ENCODE results near the gene SERF2. TPM values are rescaled to one million over a fixed set of nuclear protein-coding genes. Genes with fewer than 3 reads are reported as not detected.

The SERF2 gene
- total RNA-seq, 2 experiments from 2014 or later, result 804 to 808 TPM

GRCh38 chr15:43775411-43775965, 16.6 kb upstream of the SERF2 start:
- H3K4me1 Mint-ChIP-seq, result peaks cover 19% of the 10 kb centered on the region

GRCh38 chr15:43776101-43776717, 15.9 kb upstream of the SERF2 start:
- peaks cover 15% of the 10 kb centered on the region for H3K36me3 Mint-ChIP-seq
- peaks cover 19% of the 10 kb centered on the region for H3K4me1 Mint-ChIP-seq
- peak overlapping the region; percentile 11 for H3K27ac Mint-ChIP-seq
- H3K9me3 Mint-ChIP-seq (ENCODE audit: low read depth), result no peaks in the 10 kb centered on the region
- DNase-seq (peak; percentile 46), ATAC-seq (peak; percentile 9)
- CTCF ChIA-PET, result interaction anchor here (0.9 to 3.8 kb wide), 12 partner anchors 7 to 400 kb away, joined by 3 to 39 read pairs (median 6); partner anchors contain the start of genes HYPK, SERF2 and SERINC4
- H3K4me3 Mint-ChIP-seq, result peak overlapping the region; percentile 81
- H3K27me3 Mint-ChIP-seq, result peaks cover 18% of the 10 kb centered on the region

More at GRCh38 chr15:43775411-43775965, 16.6 kb upstream of the SERF2 start:
- DNase-seq (no peak), ATAC-seq (no peak)
- Mint-ChIP-seq H3K27me3 (peaks cover 11% of the 10 kb centered on the region), H3K36me3 (peaks cover 21% of the 10 kb centered on the region), H3K27ac (no peak overlapping the region), H3K4me3 (no peak overlapping the region), H3K9me3 (ENCODE audit: low read depth) (no peaks in the 10 kb centered on the region)
- CTCF ChIA-PET, result interaction anchor here (2.3 to 3.8 kb wide), 2 partner anchors 10 to 15 kb away, joined by 10 to 39 read pairs; partner anchors contain the start of gene SERF2

GRCh38 chr15:43776718-43777266, 15.3 kb upstream of the SERF2 start, which contains the start of gene ELL3:
TSS of gene ELL3 (minus strand) at chr15:43776966. CDS start at chr15:43776901, 65 bp downstream.
- peaks cover 18% of the 10 kb centered on the region for H3K27me3 Mint-ChIP-seq
- H3K9me3 Mint-ChIP-seq (ENCODE audit: low read depth), result no peaks in the 10 kb centered on the region
- peaks cover 19% of the 10 kb centered on the region for H3K4me1 Mint-ChIP-seq
- DNase-seq (peak; percentile 76), ATAC-seq (peak; percentile 78)
- CTCF ChIA-PET, result interaction anchor here (0.9 to 3.8 kb wide), 14 partner anchors 8 to 405 kb away, joined by 3 to 39 read pairs (median 4); partner anchors contain the start of genes HYPK, SERF2 and SERINC4
- H3K27ac Mint-ChIP-seq, result peak within 1 kb of the TSS; percentile 80
- H3K36me3 Mint-ChIP-seq, result peaks cover 11% of the 10 kb centered on the region
- peak within 1 kb of the TSS; percentile 81 for H3K4me3 Mint-ChIP-seq

GRCh38 chr15:43777267-43777914, 14.7 kb upstream of the SERF2 start:
- Mint-ChIP-seq H3K27ac (peak overlapping the region; percentile 80), H3K9me3 (ENCODE audit: low read depth) (no peaks in the 10 kb centered on the region), H3K4me1 (peaks cover 19% of the 10 kb centered on the region)

GRCh38 chr15:43779016-43779415, 13.1 kb upstream of the SERF2 start:
- no peak overlapping the region for H3K27ac Mint-ChIP-seq
- peaks cover 1% of the 10 kb centered on the region for H3K36me3 Mint-ChIP-seq
- CTCF ChIA-PET, result no interaction called here
- peaks cover 19% of the 10 kb centered on the region for H3K4me1 Mint-ChIP-seq
- ATAC-seq (no peak), DNase-seq (no peak)
- peaks cover 25% of the 10 kb centered on the region for H3K27me3 Mint-ChIP-seq
- H3K4me3 Mint-ChIP-seq, result no peak overlapping the region
- H3K9me3 Mint-ChIP-seq (ENCODE audit: low read depth), result no peaks in the 10 kb centered on the region

More at GRCh38 chr15:43777267-43777914, 14.7 kb upstream of the SERF2 start:
- ATAC-seq, result peak; percentile 77
- CTCF ChIA-PET, result interaction anchor here (0.9 to 3.8 kb wide), 14 partner anchors 9 to 406 kb away, joined by 3 to 39 read pairs (median 4); partner anchors contain the start of genes HYPK, SERF2 and SERINC4
- peak overlapping the region; percentile 81 for H3K4me3 Mint-ChIP-seq
- peak; percentile 84 for DNase-seq
- peaks cover 6% of the 10 kb centered on the region for H3K36me3 Mint-ChIP-seq
- H3K27me3 Mint-ChIP-seq, result peaks cover 23% of the 10 kb centered on the region

GRCh38 chr15:43789409-43789808, 2.7 kb upstream of the SERF2 start:
- CTCF ChIA-PET, result interaction anchor here (0.7 to 6.1 kb wide), 3 partner anchors 9 to 21 kb away, joined by 3 to 39 read pairs (median 3); partner anchors contain the start of gene ELL3
- peaks cover 17% of the 10 kb centered on the region for H3K4me1 Mint-ChIP-seq
- H3K36me3 Mint-ChIP-seq, result peaks cover 12% of the 10 kb centered on the region
- DNase-seq (no peak), ATAC-seq (no peak)
- no peaks in the 10 kb centered on the region for H3K27me3 Mint-ChIP-seq
- H3K27ac Mint-ChIP-seq, result no peak overlapping the region
- no peak overlapping the region for H3K4me3 Mint-ChIP-seq
- no peaks in the 10 kb centered on the region for H3K9me3 Mint-ChIP-seq (ENCODE audit: low read depth)

- Mint-ChIP-seq H3K4me3 (peak overlapping the region; percentile 98), H3K36me3 (peaks cover 30% of the 10 kb centered on the region), H3K27me3 (no peaks in the 10 kb centered on the region), H3K9me3 (ENCODE audit: low read depth) (no peaks in the 10 kb centered on the region), H3K4me1 (peaks cover 36% of the 10 kb centered on the region), H3K27ac (peak overlapping the region; percentile 98)
- DNase-seq (peak; percentile 53), ATAC-seq (no peak)
- CTCF ChIA-PET, result interaction anchor here (0.7 to 6.1 kb wide), 4 partner anchors 10 to 38 kb away, joined by 3 to 39 read pairs (median 3); partner anchors contain the start of gene ELL3
Observed at GRCh38 chr15:43792761-43793476, 799 bp downstream of the SERF2 start.

GRCh38 chr15:43793647-43794046, 1.5 kb downstream of the SERF2 start:
- CTCF ChIA-PET, result interaction anchor here (0.7 to 6.1 kb wide), 4 partner anchors 11 to 38 kb away, joined by 3 to 39 read pairs (median 3); partner anchors contain the start of gene ELL3
- peaks cover 42% of the 10 kb centered on the region for H3K4me1 Mint-ChIP-seq

GRCh38 chr15:43794269-43795037, 2.3 kb downstream of the SERF2 start:
- peaks cover 47% of the 10 kb centered on the region for H3K4me1 Mint-ChIP-seq
- CTCF ChIA-PET, result interaction anchor here (0.9 to 1.4 kb wide), 2 partner anchors 27 to 31 kb away, joined by 3 read pairs; no protein-coding TSS in a partner anchor
- no peak for DNase-seq

More at GRCh38 chr15:43793647-43794046, 1.5 kb downstream of the SERF2 start:
- no peaks in the 10 kb centered on the region for H3K9me3 Mint-ChIP-seq (ENCODE audit: low read depth)
- peak overlapping the region; percentile 98 for H3K27ac Mint-ChIP-seq
- H3K36me3 Mint-ChIP-seq, result peaks cover 35% of the 10 kb centered on the region
- no peaks in the 10 kb centered on the region for H3K27me3 Mint-ChIP-seq
- DNase-seq (no peak), ATAC-seq (no peak)
- H3K4me3 Mint-ChIP-seq, result peak overlapping the region; percentile 98

GRCh38 chr15:43795197-43795596, 3.1 kb downstream of the SERF2 start:
- CTCF ChIA-PET, result interaction anchor here (0.9 to 1.4 kb wide), 2 partner anchors 27 to 30 kb away, joined by 3 read pairs; no protein-coding TSS in a partner anchor
- Mint-ChIP-seq H3K4me1 (peaks cover 55% of the 10 kb centered on the region), H3K4me3 (no peak overlapping the region), H3K9me3 (ENCODE audit: low read depth) (no peaks in the 10 kb centered on the region), H3K27me3 (no peaks in the 10 kb centered on the region), H3K36me3 (peaks cover 48% of the 10 kb centered on the region), H3K27ac (no peak overlapping the region)
- DNase-seq (no peak), ATAC-seq (no peak)

More at GRCh38 chr15:43794269-43795037, 2.3 kb downstream of the SERF2 start:
- no peak for ATAC-seq
- peak overlapping the region; percentile 98 for H3K4me3 Mint-ChIP-seq
- peaks cover 41% of the 10 kb centered on the region for H3K36me3 Mint-ChIP-seq
- H3K9me3 Mint-ChIP-seq (ENCODE audit: low read depth), result no peaks in the 10 kb centered on the region
- peak overlapping the region; percentile 43 for H3K27ac Mint-ChIP-seq
- no peaks in the 10 kb centered on the region for H3K27me3 Mint-ChIP-seq

GRCh38 chr15:43795997-43796396, 3.9 kb downstream of the SERF2 start:
- H3K9me3 Mint-ChIP-seq (ENCODE audit: low read depth), result no peaks in the 10 kb centered on the region
- CTCF ChIA-PET, result interaction anchor here (1.4 kb wide), 1 partner anchor 26 kb away, joined by 3 read pairs; no protein-coding TSS in a partner anchor
- peaks cover 52% of the 10 kb centered on the region for H3K36me3 Mint-ChIP-seq
- H3K4me1 Mint-ChIP-seq, result peaks cover 60% of the 10 kb centered on the region
- ATAC-seq (no peak), DNase-seq (no peak)
- no peak overlapping the region for H3K4me3 Mint-ChIP-seq
- no peaks in the 10 kb centered on the region for H3K27me3 Mint-ChIP-seq
- no peak overlapping the region for H3K27ac Mint-ChIP-seq
